NCI-H2196 treated with DMSO at 0.1 percent for 48 hours (cell line): Measurements from ENCODE around the gene DPM2.

Experiments
- DNase-seq: peaks from one replicate; lab custom pipeline; 2025; ENCODE audit not compliant: unreplicated experiment; lab: John Stamatoyannopoulos, UW

DPM2 gene

GRCh38 chr9:127958728-127959127 lies 21.1 kb upstream of the DPM2 start:
- DNase-seq: no peak

DNA sequence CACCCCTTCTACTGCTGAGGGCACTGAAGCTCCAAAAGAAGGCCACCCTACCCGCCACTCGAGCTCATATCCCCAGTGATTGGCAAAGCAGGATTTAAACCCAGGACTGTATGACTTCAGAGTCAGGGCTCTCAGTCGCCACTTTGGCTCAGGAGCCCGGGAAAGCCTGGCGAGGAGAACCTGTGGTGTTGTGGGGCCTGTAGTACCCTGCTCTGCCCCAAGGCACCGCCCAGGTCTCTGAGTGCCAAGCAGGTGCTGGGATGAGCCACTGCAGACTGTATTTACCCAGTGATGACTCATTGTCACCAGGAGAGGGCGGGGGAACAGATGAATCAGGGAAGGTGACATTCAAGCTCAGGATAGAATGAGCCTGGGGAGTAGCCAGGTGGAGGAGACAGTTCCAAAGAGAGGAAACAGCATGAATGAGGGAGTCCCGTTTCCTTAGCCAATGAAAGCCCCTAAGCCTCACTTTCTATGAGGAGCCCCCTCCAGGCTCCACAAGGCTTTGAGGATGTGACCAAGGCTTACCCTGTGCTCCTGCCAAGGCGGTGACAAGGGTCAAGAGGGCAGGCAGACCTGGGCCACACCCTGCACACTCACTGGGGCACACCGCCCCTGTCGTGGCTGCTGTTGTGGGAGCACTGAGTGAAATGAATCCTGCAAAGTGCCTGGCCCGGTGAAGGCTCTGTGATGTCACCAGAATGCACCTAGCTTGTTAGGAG lies 17.8 kb upstream of the DPM2 start:
- DNase-seq: peak; percentile 97

DNA sequence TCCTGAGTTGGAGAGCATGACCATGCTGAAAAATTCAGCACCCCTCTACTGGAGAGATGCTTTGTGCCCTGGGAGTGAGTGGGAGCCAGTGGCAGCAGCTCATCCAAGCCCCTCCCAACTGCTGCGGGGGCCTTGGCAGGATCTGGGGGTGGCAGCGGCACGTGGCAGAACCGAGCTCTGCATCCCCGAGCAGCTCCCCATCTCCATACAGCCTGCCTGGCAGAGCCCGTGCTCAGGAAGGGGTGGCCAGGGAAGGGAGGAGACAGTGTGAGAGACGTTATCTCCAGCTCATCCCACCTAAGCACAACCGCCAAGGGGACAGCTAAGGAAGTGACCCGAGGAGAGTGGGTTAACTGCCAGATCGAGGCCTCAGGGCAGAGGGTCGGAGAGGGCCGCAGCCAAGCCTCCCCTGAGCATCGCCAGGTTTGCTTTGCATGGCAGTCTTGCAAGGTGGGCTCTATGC lies 17.2 kb upstream of the DPM2 start:
- no peak for DNase-seq

- no peak for DNase-seq
Observed at GRCh38 chr9:127953768-127954505, 16.3 kb upstream of the DPM2 start.

- DNase-seq: no peak
Observed at GRCh38 chr9:127953154-127953553, 15.5 kb upstream of the DPM2 start.

- DNase-seq: no peak
Observed at GRCh38 chr9:127950513-127951289, 13.0 kb upstream of the DPM2 start.

DNA sequence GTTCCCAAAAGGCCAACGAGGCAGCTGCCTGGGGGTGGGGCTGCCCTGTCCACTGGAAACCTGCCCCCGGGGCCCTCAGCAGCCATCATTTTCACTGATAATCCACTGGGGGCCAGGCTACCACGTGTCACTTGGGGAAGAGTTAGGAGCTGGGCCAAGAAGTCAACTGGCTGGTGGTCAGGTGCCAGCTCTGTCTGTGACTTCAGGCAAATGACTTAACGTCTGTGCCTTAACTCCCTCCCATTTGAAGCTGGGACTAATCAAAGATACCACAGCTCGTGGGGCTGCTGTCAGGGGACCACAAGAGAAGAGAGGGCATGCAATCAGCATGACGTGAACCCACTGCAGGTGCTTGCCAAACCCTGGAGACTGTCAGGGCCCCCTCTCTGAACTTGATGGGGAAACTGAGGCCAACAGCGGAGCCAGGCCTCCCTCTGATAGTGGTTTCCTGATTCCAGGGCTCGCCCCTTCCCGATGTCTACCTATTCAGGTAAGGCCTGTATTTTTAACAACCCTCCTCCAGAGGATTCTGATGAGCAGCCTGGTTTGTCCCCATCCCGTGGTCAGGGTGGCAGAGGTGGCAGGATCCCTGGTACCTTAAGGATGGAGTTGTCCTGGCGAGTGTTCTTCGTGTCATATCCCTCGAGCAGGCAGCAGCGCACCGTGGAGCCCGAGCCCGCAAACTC lies 12.3 kb upstream of the DPM2 start:
- no peak for DNase-seq

DNA sequence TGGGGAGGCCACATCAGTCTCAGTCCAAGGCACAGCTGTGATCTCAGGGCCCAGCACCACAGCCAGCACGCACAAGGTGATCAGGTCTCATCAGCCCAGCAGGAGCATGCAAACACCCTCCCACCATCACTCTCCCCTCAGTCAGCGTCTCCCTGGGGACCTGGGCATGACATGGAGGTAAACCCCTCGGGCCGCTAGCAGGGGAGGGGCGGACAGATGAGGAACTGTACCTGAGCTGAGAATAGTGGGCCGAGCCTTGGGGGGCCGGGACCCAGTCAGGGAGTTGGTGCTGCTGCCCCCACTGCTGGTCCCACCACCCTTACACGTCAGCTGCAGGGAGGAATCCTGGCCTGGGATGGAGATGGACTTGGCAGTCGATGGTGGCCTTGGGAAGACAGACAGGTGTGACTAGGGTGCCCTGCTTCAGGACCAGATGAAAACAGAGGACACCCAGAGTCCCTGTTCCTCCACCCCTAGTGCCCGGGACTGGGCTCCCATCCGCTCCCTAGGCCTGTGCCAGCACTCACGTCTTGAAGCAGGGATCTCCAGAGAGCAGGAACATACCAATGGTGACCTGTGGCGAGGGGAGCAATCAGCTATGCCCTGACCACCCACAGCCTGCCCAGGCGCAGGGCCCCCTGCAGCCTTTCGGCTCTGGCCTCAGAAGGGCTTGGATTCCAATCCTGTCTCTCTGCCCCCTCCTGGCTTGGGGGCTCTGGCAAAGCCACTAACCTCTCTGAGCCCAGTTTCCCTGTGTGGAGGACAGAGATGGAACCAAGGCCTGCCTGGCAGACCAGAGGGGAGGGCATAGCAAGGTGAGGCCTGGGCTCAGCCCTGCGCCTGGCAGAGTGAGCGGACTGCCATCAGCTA lies 10.4 kb upstream of the DPM2 start:
- DNase-seq: no peak

GRCh38 chr9:127946728-127947127 lies 9.1 kb upstream of the DPM2 start:
- DNase-seq: no peak

- no peak for DNase-seq
Observed at GRCh38 chr9:127945942-127946341, 8.3 kb upstream of the DPM2 start.

DNA sequence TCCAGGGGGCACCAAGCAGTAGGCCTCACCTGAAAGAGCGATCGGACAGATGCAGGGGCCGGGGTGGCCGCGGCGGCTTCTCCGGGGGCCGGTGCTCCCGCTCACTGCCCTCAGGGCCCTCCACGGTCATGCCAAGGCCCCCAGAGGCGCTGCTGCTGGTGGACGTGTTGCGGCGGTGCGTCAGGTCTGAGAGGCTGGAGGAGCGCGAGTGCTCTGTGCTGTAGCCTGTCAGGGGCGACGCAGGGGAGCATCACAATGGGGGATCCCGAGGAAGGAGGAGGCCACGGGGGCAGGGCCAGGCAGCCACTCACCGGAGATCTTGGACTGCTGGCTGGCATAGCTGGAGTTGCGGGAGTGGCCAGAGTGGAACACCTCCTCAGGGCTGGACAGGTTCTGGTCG lies 7.7 kb upstream of the DPM2 start:
- DNase-seq: no peak

- DNase-seq: no peak
Observed at GRCh38 chr9:127944586-127945218, 7.0 kb upstream of the DPM2 start.

DNA sequence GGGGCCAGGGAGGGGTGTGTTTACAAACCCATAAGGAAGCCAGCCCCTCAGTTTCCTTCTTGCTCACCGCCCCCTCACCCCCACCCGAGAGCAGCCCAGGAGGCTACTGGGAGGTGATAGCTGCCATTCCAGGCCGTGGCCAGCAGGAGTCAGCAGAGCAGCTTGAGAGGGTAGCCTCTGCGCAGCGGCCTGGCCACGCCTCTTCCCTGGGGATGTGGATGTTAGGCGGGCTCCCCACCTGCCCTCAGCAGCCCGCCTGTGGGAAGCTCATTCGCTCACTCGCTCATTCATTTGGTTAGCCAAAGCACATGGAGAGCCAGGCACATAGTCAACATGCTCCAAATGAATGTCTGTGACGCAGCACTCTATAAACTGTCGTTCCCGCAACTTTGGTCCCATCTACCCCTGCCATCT lies 6.1 kb upstream of the DPM2 start:
- peak; percentile 64 for DNase-seq

- no peak for DNase-seq
Observed at GRCh38 chr9:127943011-127943662, 5.5 kb upstream of the DPM2 start.

- peak; percentile 48 for DNase-seq
Observed at GRCh38 chr9:127942216-127943010, 4.8 kb upstream of the DPM2 start.

GRCh38 chr9:127941961-127942215 lies 4.2 kb upstream of the DPM2 start:
- DNase-seq: no peak

DNA sequence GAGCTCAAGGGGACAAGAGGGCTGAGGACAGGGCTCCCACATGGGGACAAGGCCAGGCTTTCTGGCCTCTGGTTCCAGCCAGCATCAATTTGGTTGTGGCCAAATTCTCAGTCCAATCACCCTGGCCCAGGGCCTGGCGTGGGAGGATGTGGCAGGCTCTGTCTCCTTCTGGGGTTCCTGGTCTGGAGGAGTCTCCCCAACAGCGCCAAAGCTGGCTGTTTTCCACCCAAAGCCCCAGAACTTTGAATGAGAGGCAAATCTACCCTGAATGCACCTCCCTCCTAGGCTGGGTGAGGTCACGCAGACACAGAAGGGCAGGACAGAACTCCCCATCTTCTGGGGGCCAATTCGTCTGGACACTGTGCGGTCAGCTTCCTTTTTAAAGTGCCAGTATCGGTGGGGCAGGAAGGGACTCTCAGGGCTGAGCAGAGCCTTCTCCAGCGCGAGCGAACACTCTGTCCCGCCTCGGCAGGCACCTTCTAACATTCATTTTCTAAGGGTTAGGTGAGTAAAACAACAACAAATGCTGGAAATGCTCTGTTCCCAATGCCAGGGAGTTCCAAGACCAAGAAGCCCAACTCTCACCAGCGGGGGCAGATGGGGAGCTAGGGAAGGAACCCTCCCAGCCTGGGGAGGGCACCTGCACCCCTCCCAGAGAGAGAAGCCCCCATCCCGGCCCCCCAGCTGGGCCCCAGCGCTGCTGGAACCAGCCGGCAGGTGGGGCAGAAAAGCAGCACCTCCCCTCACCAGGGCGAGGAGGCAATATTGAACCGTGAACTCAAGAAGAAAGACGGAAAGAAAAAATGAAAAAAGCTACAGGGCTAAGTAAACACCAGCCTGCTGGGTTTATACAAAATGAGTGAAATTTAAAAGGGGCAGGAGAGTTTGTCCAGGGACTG lies 3.7 kb upstream of the DPM2 start:
- DNase-seq: no peak

DNA sequence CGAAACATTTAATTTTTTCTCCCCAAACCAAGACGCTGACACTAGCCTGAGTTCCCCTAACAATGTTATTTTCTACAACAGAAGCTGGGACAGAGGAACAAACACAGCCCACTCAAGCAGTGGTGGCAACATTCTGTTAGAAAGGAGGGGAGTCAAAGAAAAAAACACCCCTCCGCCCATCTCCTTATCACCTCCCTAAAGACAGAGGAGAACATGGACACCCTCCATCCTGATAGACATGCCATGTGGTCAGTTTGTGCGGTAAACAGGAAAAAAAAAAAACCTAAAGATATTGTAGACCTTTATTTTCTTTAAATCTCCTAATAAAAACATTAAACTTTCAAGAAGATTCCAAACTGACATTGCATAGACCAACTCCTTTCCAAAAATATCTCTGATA lies 2.9 kb upstream of the DPM2 start:
- DNase-seq: no peak
